NB4 (cell line): ENCODE results near the gene KRT32.

Experiments
- MYC ChIP-seq: IDR thresholded peaks from 2 replicates; pipeline ENCODE4 v1.6.1; 2011; ENCODE audit warnings: low read depth, low read length
- TF ChIP-seq, protein P1 (sequence below): IDR thresholded peaks from one replicate; pipeline ENCODE4 v1.5.1; 2012; ENCODE audit warnings: low read depth, low read length
- TF ChIP-seq, protein P2 (sequence below): IDR thresholded peaks from 2 replicates; pipeline ENCODE4 v1.6.1; 2011; ENCODE audit warnings: low read depth, low read length

DNA sequence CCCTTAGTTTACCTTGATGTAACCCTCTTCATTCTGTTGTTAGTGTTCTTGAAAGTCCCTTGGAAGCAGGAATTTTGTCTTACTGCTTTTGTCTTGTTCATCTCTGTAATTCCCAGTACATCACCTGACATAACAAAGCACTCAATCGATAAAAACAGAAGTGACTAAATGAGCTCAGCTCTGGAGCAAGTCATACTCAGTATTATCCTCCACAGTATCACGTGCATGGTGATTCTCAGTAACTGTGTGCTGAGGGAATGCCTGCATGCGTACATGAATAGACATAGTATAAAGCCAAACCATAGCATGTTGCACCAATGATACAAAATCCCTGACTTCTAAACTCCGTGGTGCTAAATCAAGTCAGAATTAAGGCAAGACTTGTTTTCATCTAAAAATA lies 33.6 kb downstream of the KRT32 start:
- TF ChIP-seq, protein P1, sequence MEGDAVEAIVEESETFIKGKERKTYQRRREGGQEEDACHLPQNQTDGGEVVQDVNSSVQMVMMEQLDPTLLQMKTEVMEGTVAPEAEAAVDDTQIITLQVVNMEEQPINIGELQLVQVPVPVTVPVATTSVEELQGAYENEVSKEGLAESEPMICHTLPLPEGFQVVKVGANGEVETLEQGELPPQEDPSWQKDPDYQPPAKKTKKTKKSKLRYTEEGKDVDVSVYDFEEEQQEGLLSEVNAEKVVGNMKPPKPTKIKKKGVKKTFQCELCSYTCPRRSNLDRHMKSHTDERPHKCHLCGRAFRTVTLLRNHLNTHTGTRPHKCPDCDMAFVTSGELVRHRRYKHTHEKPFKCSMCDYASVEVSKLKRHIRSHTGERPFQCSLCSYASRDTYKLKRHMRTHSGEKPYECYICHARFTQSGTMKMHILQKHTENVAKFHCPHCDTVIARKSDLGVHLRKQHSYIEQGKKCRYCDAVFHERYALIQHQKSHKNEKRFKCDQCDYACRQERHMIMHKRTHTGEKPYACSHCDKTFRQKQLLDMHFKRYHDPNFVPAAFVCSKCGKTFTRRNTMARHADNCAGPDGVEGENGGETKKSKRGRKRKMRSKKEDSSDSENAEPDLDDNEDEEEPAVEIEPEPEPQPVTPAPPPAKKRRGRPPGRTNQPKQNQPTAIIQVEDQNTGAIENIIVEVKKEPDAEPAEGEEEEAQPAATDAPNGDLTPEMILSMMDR = no peak
- no peak for TF ChIP-seq MYC
- TF ChIP-seq, protein P2, sequence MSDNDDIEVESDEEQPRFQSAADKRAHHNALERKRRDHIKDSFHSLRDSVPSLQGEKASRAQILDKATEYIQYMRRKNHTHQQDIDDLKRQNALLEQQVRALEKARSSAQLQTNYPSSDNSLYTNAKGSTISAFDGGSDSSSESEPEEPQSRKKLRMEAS = no peak
